GM23338 (cell line): ENCODE results near the gene COTL1. TPM values are rescaled to one million over a fixed set of nuclear protein-coding genes. Genes with fewer than 3 reads are reported as not detected.

Experiments used
- ATAC-seq: fragments of 200-7000 bp; cut with Tn5 transposase; 3 replicates; pipeline ENCODE4 v1.9.1; 2020
- DNase-seq: peaks from one replicate; pipeline ENCODE4 v3.0.0-alpha.2; 2015; ENCODE audit warnings: low spot score
- H2AFZ ChIP-seq: fragments of 200-600 bp; sonication (generic); 2 replicates; pipeline ENCODE4 v1.8.0; 2016; ENCODE audit warnings: antibody characterized with exemption, mild to moderate bottlenecking, moderate library complexity
- H3F3A ChIP-seq: fragments of 200-600 bp; sonication (generic); replicated peaks from 2 replicates; pipeline ENCODE4 v1.8.0; 2017; ENCODE audit warnings: antibody characterized with exemption, mixed run types, low read depth
- H3K27ac ChIP-seq: fragments of 200-600 bp; sonication (generic); 2 replicates; pipeline ENCODE4 v1.6.1; 2016; ENCODE audit warnings: low read depth
- H3K27me3 ChIP-seq: fragments of 200-600 bp; sonication (generic); 2 replicates; pipeline ENCODE4 v1.8.0; 2016; ENCODE audit warnings: mild to moderate bottlenecking, mixed run types, moderate library complexity; ENCODE audit not compliant: insufficient read depth
- H3K36me3 ChIP-seq: fragments of 200-600 bp; sonication (generic); 2 replicates; pipeline ENCODE4 v1.8.0; 2016; ENCODE audit warnings: mild to moderate bottlenecking; ENCODE audit not compliant: insufficient read depth
- H3K4me1 ChIP-seq: fragments of 200-600 bp; sonication (generic); 2 replicates; pipeline ENCODE4 v1.8.0; 2016; ENCODE audit warnings: mild to moderate bottlenecking, moderate library complexity; ENCODE audit not compliant: insufficient read depth
- H3K4me2 ChIP-seq: fragments of 200-600 bp; sonication (generic); 2 replicates; pipeline ENCODE4 v1.7.1; 2017; ENCODE audit warnings: mixed run types
- H3K4me3 ChIP-seq: fragments of 200-600 bp; sonication (generic); 2 replicates; pipeline ENCODE4 v1.6.1; 2016; ENCODE audit warnings: mixed run types
- H3K79me2 ChIP-seq: fragments of 200-600 bp; sonication (generic); replicated peaks from 2 replicates; pipeline ENCODE4 v1.8.0; 2017; ENCODE audit warnings: mild to moderate bottlenecking; ENCODE audit not compliant: insufficient read depth
- H3K9me2 ChIP-seq: fragments of 200-600 bp; sonication (generic); 2 replicates; pipeline ENCODE4 v1.8.0; 2017; ENCODE audit not compliant: insufficient read depth
- H4K20me1 ChIP-seq: fragments of 200-600 bp; sonication (generic); replicated peaks from 2 replicates; pipeline ENCODE4 v1.8.0; 2017; ENCODE audit warnings: mild to moderate bottlenecking; ENCODE audit not compliant: insufficient read depth
- H3K27ac Mint-ChIP-seq: 2 replicates; pipeline ENCODE4 v1.8.0; 2020; ENCODE audit warnings: inconsistent platforms, mild to moderate bottlenecking, moderate library complexity, mixed read lengths
- H3K27me3 Mint-ChIP-seq: 3 replicates; pipeline ENCODE4 v1.8.0; 2022; ENCODE audit warnings: low read depth, mild to moderate bottlenecking, moderate library complexity, mixed read lengths, inconsistent platforms; ENCODE audit not compliant: insufficient read depth, poor library complexity
- H3K36me3 Mint-ChIP-seq: 3 replicates; pipeline ENCODE4 v1.8.0; 2021; ENCODE audit warnings: low read depth, mild to moderate bottlenecking, inconsistent platforms, moderate library complexity, mixed read lengths
- H3K4me1 Mint-ChIP-seq: 3 replicates; pipeline ENCODE4 v1.8.0; 2020; ENCODE audit warnings: mild to moderate bottlenecking, inconsistent platforms, mixed read lengths
- H3K4me3 Mint-ChIP-seq: 3 replicates; pipeline ENCODE4 v1.8.0; 2021; ENCODE audit warnings: moderate library complexity, mild to moderate bottlenecking, inconsistent platforms, mixed read lengths
- H3K9me3 Mint-ChIP-seq: 3 replicates; pipeline ENCODE4 v1.8.0; 2020; ENCODE audit warnings: moderate library complexity, mild to moderate bottlenecking, inconsistent platforms, mixed read lengths
- EZH2 ChIP-seq: fragments of 200-600 bp; sonication (generic); IDR thresholded peaks from one replicate; pipeline ENCODE4 v1.8.0; 2017; ENCODE audit warnings: antibody characterized with exemption, mild to moderate bottlenecking, low read depth; ENCODE audit not compliant: unreplicated experiment
- EZH2phosphoT487 ChIP-seq: fragments of 200-600 bp; sonication (generic); IDR thresholded peaks from one replicate; pipeline ENCODE4 v1.8.1; 2018; ENCODE audit warnings: antibody characterized with exemption; ENCODE audit not compliant: unreplicated experiment
- JUNB ChIP-seq: IDR thresholded peaks from one replicate; pipeline ENCODE4 v1.6.1; 2016; ENCODE audit warnings: antibody characterized with exemption; ENCODE audit not compliant: unreplicated experiment
- NANOG ChIP-seq: IDR thresholded peaks from 2 replicates; pipeline ENCODE4 v1.6.1; 2016; ENCODE audit warnings: antibody characterized with exemption, borderline replicate concordance
- STAT1 ChIP-seq: IDR thresholded peaks from one replicate; pipeline ENCODE4 v1.6.1; 2016; ENCODE audit warnings: antibody characterized with exemption; ENCODE audit not compliant: unreplicated experiment
- ZNF331 ChIP-seq: fragments of 250-450 bp; sonication (Bioruptor Pico); IDR thresholded peaks from 2 replicates; pipeline ENCODE4 v1.5.0; 2020; ENCODE audit warnings: low read depth, mild to moderate bottlenecking, moderate library complexity
- polyA plus RNA-seq: library from polyadenylated mRNA; unstranded; fragments of >200 nt; fragmentation: Nextera tagmentation; extraction: Ambion mirVana; gene quantifications from 2 replicates; pipeline ENCODE4 v1.2.1, GENCODE V29; 2016
- total RNA-seq: library from RNA; depleted of rRNA; stranded (reverse); fragments of >200 nt; shearing (Covaris generic); gene quantifications from 2 replicates; pipeline ENCODE4 v1.2.3, GENCODE V29; 2014
- TF ChIP-seq, protein P1 (sequence below): IDR thresholded peaks from one replicate; pipeline ENCODE4 v1.6.1; 2018; ENCODE audit warnings: antibody characterized with exemption; ENCODE audit not compliant: unreplicated experiment
- TF ChIP-seq, protein P2 (sequence below): IDR thresholded peaks from 2 replicates; pipeline ENCODE4 v1.6.1; 2016; ENCODE audit warnings: antibody characterized with exemption

Gene COTL1
- total and polyA plus RNA-seq, 2 experiments from 2014 or later = 117 to 166 TPM

DNA sequence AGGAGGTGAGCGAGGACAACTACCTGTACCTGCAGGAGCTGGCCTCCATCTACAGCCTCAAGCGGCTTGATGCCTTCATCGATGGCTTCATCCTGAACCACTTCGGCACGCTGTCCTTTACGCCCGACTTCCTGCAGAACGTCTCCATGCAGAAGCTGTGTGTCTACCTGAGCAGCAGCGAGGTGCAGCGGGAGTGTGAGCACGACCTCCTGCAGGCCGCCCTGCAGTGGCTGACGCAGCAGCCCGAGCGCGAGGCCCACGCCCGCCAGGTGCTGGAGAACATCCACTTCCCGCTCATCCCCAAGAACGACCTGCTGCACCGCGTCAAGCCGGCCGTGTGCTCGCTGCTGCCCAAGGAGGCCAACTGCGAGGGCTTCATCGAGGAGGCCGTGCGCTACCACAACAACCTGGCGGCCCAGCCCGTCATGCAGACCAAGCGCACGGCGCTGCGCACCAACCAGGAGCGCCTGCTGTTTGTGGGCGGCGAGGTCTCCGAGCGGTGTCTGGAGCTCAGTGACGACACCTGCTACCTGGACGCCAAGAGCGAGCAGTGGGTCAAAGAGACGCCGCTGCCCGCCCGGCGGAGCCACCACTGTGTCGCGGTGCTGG lies 39.5 kb upstream of the COTL1 start:
- peaks cover 48% of the 10 kb centered on the region for H3K36me3 Mint-ChIP-seq
- peaks cover 16% of the 10 kb centered on the region for H3K27me3 Mint-ChIP-seq
- H3K4me1 Mint-ChIP-seq = no peaks in the 10 kb centered on the region; the same call in 2 of the 3 replicates
- no peaks in the 10 kb centered on the region for H3K9me3 Mint-ChIP-seq
- no peak overlapping the region for H3K4me3 ChIP-seq
- TF ChIP-seq, protein P1, sequence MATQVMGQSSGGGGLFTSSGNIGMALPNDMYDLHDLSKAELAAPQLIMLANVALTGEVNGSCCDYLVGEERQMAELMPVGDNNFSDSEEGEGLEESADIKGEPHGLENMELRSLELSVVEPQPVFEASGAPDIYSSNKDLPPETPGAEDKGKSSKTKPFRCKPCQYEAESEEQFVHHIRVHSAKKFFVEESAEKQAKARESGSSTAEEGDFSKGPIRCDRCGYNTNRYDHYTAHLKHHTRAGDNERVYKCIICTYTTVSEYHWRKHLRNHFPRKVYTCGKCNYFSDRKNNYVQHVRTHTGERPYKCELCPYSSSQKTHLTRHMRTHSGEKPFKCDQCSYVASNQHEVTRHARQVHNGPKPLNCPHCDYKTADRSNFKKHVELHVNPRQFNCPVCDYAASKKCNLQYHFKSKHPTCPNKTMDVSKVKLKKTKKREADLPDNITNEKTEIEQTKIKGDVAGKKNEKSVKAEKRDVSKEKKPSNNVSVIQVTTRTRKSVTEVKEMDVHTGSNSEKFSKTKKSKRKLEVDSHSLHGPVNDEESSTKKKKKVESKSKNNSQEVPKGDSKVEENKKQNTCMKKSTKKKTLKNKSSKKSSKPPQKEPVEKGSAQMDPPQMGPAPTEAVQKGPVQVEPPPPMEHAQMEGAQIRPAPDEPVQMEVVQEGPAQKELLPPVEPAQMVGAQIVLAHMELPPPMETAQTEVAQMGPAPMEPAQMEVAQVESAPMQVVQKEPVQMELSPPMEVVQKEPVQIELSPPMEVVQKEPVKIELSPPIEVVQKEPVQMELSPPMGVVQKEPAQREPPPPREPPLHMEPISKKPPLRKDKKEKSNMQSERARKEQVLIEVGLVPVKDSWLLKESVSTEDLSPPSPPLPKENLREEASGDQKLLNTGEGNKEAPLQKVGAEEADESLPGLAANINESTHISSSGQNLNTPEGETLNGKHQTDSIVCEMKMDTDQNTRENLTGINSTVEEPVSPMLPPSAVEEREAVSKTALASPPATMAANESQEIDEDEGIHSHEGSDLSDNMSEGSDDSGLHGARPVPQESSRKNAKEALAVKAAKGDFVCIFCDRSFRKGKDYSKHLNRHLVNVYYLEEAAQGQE = no peak
- TF ChIP-seq NANOG (no peak), EZH2 (no peak), JUNB (no peak), EZH2phosphoT487 (no peak), ZNF331 (CRISPR knock-in tag) (no peak)
- TF ChIP-seq, protein P2, sequence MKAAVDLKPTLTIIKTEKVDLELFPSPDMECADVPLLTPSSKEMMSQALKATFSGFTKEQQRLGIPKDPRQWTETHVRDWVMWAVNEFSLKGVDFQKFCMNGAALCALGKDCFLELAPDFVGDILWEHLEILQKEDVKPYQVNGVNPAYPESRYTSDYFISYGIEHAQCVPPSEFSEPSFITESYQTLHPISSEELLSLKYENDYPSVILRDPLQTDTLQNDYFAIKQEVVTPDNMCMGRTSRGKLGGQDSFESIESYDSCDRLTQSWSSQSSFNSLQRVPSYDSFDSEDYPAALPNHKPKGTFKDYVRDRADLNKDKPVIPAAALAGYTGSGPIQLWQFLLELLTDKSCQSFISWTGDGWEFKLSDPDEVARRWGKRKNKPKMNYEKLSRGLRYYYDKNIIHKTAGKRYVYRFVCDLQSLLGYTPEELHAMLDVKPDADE = no peak
- no peak for ATAC-seq
- no peak overlapping the region for H2AFZ ChIP-seq
- no peaks in the 10 kb centered on the region for H3K4me1 ChIP-seq
- H3K79me2 ChIP-seq = no peaks in the 10 kb centered on the region
- DNase-seq = no peak
- no peaks in the 10 kb centered on the region for H4K20me1 ChIP-seq
- H3K27ac ChIP-seq = no peak overlapping the region
- no peak overlapping the region for H3K4me2 ChIP-seq
- H3K4me3 Mint-ChIP-seq = no peak overlapping the region
- no peak overlapping the region for H3K27ac Mint-ChIP-seq
- no peaks in the 10 kb centered on the region for H3K9me2 ChIP-seq
- H3K27me3 ChIP-seq = no peaks in the 10 kb centered on the region
- H3K36me3 ChIP-seq = peaks cover 4% of the 10 kb centered on the region; the same call in 1 of the 2 replicates
- H3F3A ChIP-seq = no peaks in the 10 kb centered on the region

DNA sequence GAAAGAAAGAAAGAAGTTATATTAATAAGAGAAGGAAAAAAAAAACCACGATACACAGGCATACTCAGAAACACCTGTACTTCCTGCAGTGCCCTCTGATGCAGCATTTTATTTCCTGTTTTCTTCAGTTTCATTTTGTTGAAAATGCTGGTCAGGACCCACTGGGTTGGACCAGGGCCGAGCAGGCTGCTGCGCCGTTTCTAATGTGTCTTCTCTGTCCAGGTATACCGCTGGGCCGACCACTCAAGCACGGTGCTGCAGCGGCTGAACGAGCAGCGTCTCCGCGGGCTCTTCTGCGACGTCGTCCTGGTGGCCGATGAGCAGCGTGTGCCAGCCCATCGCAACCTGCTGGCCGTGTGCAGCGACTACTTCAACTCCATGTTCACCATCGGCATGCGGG lies 38.8 kb upstream of the COTL1 start:
- Mint-ChIP-seq H3K4me3 (no peak overlapping the region), H3K27ac (no peak overlapping the region), H3K27me3 (peaks cover 13% of the 10 kb centered on the region), H3K36me3 (peaks cover 41% of the 10 kb centered on the region), H3K9me3 (no peaks in the 10 kb centered on the region), H3K4me1 (no peaks in the 10 kb centered on the region; the same call in 2 of the 3 replicates)
- Histone ChIP-seq H3K36me3 (peaks cover 4% of the 10 kb centered on the region; the same call in 1 of the 2 replicates), H3K79me2 (no peaks in the 10 kb centered on the region), H2AFZ (no peak overlapping the region), H3K4me3 (no peak overlapping the region), H3K27me3 (no peaks in the 10 kb centered on the region), H3K4me1 (no peaks in the 10 kb centered on the region), H3K27ac (no peak overlapping the region), H3K9me2 (no peaks in the 10 kb centered on the region), H3K4me2 (no peak overlapping the region), H4K20me1 (no peaks in the 10 kb centered on the region), H3F3A (no peaks in the 10 kb centered on the region)
- TF ChIP-seq, protein P2 = no peak
- TF ChIP-seq ZNF331 (CRISPR knock-in tag) (no peak), NANOG (no peak), STAT1 (no peak)
- ATAC-seq (no peak), DNase-seq (no peak)
